Caco-2 (cell line): Measurements from ENCODE around the gene RAPGEF5. TPM values are rescaled to one million over a fixed set of nuclear protein-coding genes. Genes with fewer than 3 reads are reported as not detected.

Experiments used
- BruUV-seq: library from RNA; stranded (reverse); fragments of 400-500 nt; replicated peaks from 2 replicates; lab custom pipeline; 2021; lab: Mats Ljungman, UMichigan
- CTCF ChIA-PET: fragments of 300-600 bp; sonication (Branson Sonifier 250); formaldehyde crosslinking; loops from one replicate; lab custom pipeline; 2022; ENCODE audit warnings: antibody characterized with exemption; lab: Charles Lee
- POLR2A ChIA-PET: fragments of 300-600 bp; sonication (Branson Sonifier 250); formaldehyde crosslinking; loops from one replicate; lab custom pipeline; 2022; ENCODE audit warnings: antibody characterized with exemption; lab: Charles Lee
- DNase-seq, 2 experiments: peaks; one replicate each; pipeline versions ENCODE4 v3.0.0 to v3.0.0-alpha.2; 2020 to 2022
- H3K27me3 ChIP-seq: replicated peaks from 2 replicates; pipeline ENCODE4 v1.6.0; 2011; ENCODE audit warnings: low read length; ENCODE audit not compliant: control insufficient read depth, insufficient read depth
- H3K36me3 ChIP-seq: 2 replicates; pipeline ENCODE4 v1.5.1; 2011; ENCODE audit warnings: low read length; ENCODE audit not compliant: control insufficient read depth, insufficient read depth
- H3K4me1 ChIP-seq: fragments of 250-450 bp; sonication (Bioruptor Pico); 2 replicates; pipeline ENCODE4 v1.5.1; 2020; ENCODE audit warnings: mild to moderate bottlenecking
- H3K4me3 ChIP-seq: 2 replicates; pipeline ENCODE4 v1.5.1; 2011; ENCODE audit warnings: low read depth, mild to moderate bottlenecking, control low read depth, low read length
- H3K9me3 ChIP-seq: fragments of 250-450 bp; sonication (Bioruptor Pico); 2 replicates; pipeline ENCODE4 v1.5.1; 2020; ENCODE audit warnings: mild to moderate bottlenecking, moderate library complexity
- H3K27ac Mint-ChIP-seq: one replicate; pipeline ENCODE4 v1.8.0; 2022; ENCODE audit warnings: mixed read lengths; ENCODE audit not compliant: unreplicated experiment
- H3K27me3 Mint-ChIP-seq: one replicate; pipeline ENCODE4 v1.8.0; 2022; ENCODE audit warnings: mixed read lengths; ENCODE audit not compliant: insufficient read depth, unreplicated experiment
- H3K36me3 Mint-ChIP-seq: one replicate; pipeline ENCODE4 v1.8.0; 2022; ENCODE audit warnings: mild to moderate bottlenecking, mixed read lengths; ENCODE audit not compliant: insufficient read depth, unreplicated experiment
- H3K4me1 Mint-ChIP-seq: one replicate; pipeline ENCODE4 v1.8.0; 2022; ENCODE audit warnings: low read depth, mixed read lengths; ENCODE audit not compliant: unreplicated experiment
- H3K4me3 Mint-ChIP-seq: one replicate; pipeline ENCODE4 v1.8.0; 2022; ENCODE audit warnings: mild to moderate bottlenecking, moderate library complexity, mixed read lengths; ENCODE audit not compliant: unreplicated experiment
- H3K9me3 Mint-ChIP-seq: one replicate; pipeline ENCODE4 v1.8.0; 2022; ENCODE audit warnings: mixed read lengths; ENCODE audit not compliant: unreplicated experiment
- CTCF ChIP-seq, 2 experiments: fragments of 200-600 bp in 1 of 2; IDR thresholded peaks; 1 replicate in 1 of 2; 2 replicates in 1 of 2; pipeline versions ENCODE4 v1.5.1 to v1.8.0; 2011 to 2022; ENCODE audit warnings: antibody characterized with exemption in 1 of 2, control low read depth in 1 of 2, inconsistent platforms in 1 of 2, low read depth in 1 of 2, low read length in 1 of 2, mild to moderate bottlenecking in 1 of 2, moderate library complexity in 1 of 2; ENCODE audit not compliant: insufficient read depth in 1 of 2, severe bottlenecking in 1 of 2, unreplicated experiment in 1 of 2
- intact Hi-C: fragments of 100-400 bp; cut with micrococcal nuclease; formaldehyde crosslinking; loops from one replicate; pipeline ENCODE4 v1.10.0; 2022; ENCODE audit not compliant: unreplicated experiment
- total RNA-seq: library from RNA; stranded (reverse); gene quantifications from 2 replicates; pipeline ENCODE4 v1.2.3, GENCODE V29; 2022

Gene RAPGEF5
- total RNA-seq, 1 experiment from 2014 or later: 16.9 TPM

DNA sequence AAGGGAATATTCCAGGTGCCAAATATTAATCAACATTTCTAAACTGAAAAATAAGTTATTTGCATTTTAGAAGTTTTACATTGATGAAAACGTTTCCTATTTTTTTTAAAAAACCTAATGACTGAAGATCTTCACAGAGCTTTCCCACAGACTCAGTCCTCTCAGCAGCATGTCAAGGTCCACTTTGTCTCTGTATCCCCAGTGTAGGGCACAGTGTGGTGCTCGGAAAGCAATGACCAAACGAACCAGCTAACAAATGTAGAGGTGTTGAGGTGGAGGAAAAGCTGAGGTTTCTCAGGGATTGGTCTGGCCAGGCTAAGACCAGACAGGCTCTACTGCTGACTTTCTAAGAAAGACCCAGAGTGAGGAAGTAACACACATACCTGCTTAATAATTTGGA lies 209.1 kb downstream of the RAPGEF5 start:
- no peaks in the 10 kb centered on the region for H3K4me1 ChIP-seq
- BruUV-seq: no TSS peak
- peaks cover 2% of the 10 kb centered on the region; the same call in 1 of the 2 replicates for H3K36me3 ChIP-seq
- Mint-ChIP-seq H3K4me1 (peaks cover 6% of the 10 kb centered on the region), H3K27ac (no peak overlapping the region), H3K4me3 (no peak overlapping the region), H3K36me3 (no peaks in the 10 kb centered on the region), H3K9me3 (no peaks in the 10 kb centered on the region), H3K27me3 (no peaks in the 10 kb centered on the region)
- ChIA-PET CTCF (no interaction called here), POLR2A (no interaction called here)
- no peak overlapping the region for H3K4me3 ChIP-seq
- no peak for TF ChIP-seq CTCF (IDR thresholded peaks at IDR 0.05; ENCODE audit: insufficient read depth in 1 of 2, low read depth in 1 of 2, low read length in 1 of 2, severe bottlenecking in 1 of 2, unreplicated experiment in 1 of 2)
- no peaks in the 10 kb centered on the region for H3K9me3 ChIP-seq
- intact Hi-C loops: no loop called here
- no peaks in the 10 kb centered on the region for H3K27me3 ChIP-seq
- DNase-seq: no peak

DNA sequence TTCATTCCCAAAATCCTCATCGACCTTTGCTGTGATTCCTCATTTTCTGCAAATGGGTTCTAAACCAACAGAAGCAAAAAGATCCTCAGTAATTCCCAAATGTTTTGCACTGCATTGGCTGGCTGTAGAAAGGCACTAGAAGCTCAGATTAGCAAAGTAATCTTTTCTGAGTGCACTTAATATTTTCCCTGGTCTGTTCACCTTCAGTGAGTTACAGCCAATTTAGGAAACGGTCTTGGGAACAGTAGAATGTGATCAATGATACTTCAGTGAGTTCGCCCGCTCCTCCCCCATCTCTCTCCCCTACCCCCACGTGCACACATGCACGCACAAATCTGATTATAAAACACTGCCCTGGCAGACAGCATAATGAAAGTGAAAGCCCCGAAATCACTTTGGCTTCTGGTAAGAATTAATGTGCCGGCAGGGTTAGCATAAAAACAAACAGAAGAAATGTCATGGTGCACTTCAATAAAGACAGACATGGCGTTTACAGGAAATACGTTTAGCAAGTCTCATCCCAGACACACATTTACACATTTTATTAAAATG lies 209.9 kb downstream of the RAPGEF5 start:
- no peaks in the 10 kb centered on the region for H3K9me3 Mint-ChIP-seq
- H3K27ac Mint-ChIP-seq: no peak overlapping the region
- no peak for DNase-seq
- H3K9me3 ChIP-seq: no peaks in the 10 kb centered on the region
- intact Hi-C loops: no loop called here
- no peak overlapping the region for H3K4me3 Mint-ChIP-seq
- TF ChIP-seq CTCF (IDR thresholded peaks at IDR 0.05; ENCODE audit: insufficient read depth in 1 of 2, low read depth in 1 of 2, low read length in 1 of 2, severe bottlenecking in 1 of 2, unreplicated experiment in 1 of 2): no peak
- ChIA-PET CTCF (no interaction called here), POLR2A (no interaction called here)
- H3K27me3 ChIP-seq: no peaks in the 10 kb centered on the region
- no peaks in the 10 kb centered on the region for H3K27me3 Mint-ChIP-seq
- peaks cover 8% of the 10 kb centered on the region for H3K4me1 Mint-ChIP-seq
- H3K36me3 Mint-ChIP-seq: peaks cover under 1% of the 10 kb centered on the region
- H3K36me3 ChIP-seq: peaks cover 2% of the 10 kb centered on the region; the same call in 1 of the 2 replicates
- H3K4me1 ChIP-seq: 0 out of 2 replicates have a peak, but pooled peaks cover 4% of the 10 kb centered on the region
- H3K4me3 ChIP-seq: no peak overlapping the region
- no TSS peak for BruUV-seq

GRCh38 chr7:22144950-22145349 lies 212.0 kb downstream of the RAPGEF5 start:
- H3K36me3 ChIP-seq: peaks cover 3% of the 10 kb centered on the region; the same call in 1 of the 2 replicates
- POLR2A ChIA-PET: no interaction called here
- CTCF ChIA-PET: no interaction called here

More at GRCh38 chr7:22144950-22145349, 212.0 kb downstream of the RAPGEF5 start:
- peaks cover 6% of the 10 kb centered on the region for H3K36me3 Mint-ChIP-seq
- no peak overlapping the region for H3K4me3 Mint-ChIP-seq
- H3K4me1 Mint-ChIP-seq: peaks cover 20% of the 10 kb centered on the region
- no peaks in the 10 kb centered on the region for H3K27me3 Mint-ChIP-seq
- H3K27me3 ChIP-seq: no peaks in the 10 kb centered on the region
- no peak for TF ChIP-seq CTCF (IDR thresholded peaks at IDR 0.05; ENCODE audit: insufficient read depth in 1 of 2, low read depth in 1 of 2, low read length in 1 of 2, severe bottlenecking in 1 of 2, unreplicated experiment in 1 of 2)
- intact Hi-C loops: no loop called here
- H3K27ac Mint-ChIP-seq: no peak overlapping the region
- BruUV-seq: no TSS peak
- DNase-seq: no peak
- H3K4me1 ChIP-seq: 0 out of 2 replicates have a peak, but pooled peaks cover 4% of the 10 kb centered on the region
- H3K4me3 ChIP-seq: no peak overlapping the region
- no peaks in the 10 kb centered on the region for H3K9me3 ChIP-seq
- H3K9me3 Mint-ChIP-seq: no peaks in the 10 kb centered on the region
